ENCODE measurements around the gene EIF4EBP3.

Gene EIF4EBP3

DNA sequence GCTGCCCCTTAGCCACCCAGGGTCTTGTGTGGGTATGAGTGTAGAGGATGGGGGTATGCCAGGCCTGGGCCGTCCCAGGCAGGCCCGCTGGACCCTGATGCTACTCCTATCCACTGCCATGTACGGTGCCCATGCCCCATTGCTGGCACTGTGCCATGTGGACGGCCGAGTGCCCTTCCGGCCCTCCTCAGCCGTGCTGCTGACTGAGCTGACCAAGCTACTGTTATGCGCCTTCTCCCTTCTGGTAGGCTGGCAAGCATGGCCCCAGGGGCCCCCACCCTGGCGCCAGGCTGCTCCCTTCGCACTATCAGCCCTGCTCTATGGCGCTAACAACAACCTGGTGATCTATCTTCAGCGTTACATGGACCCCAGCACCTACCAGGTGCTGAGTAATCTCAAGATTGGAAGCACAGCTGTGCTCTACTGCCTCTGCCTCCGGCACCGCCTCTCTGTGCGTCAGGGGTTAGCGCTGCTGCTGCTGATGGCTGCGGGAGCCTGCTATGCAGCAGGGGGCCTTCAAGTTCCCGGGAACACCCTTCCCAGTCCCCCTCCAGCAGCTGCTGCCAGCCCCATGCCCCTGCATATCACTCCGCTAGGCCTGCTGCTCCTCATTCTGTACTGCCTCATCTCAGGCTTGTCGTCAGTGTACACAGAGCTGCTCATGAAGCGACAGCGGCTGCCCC is 19.8 kb downstream of the EIF4EBP3 start:
- Histone ChIP-seq H3K4me1 (ENCODE audit: control insufficient read depth, insufficient read depth, low read length) (peaks cover 4% of the 10 kb centered on the region; the same call in 1 of the 2 replicates), H3K9ac (ENCODE audit: low read depth, low read length) (no peak overlapping the region), H3K27ac (ENCODE audit: low read depth, low read length) (no peak overlapping the region), H3K4me3 (ENCODE audit: low read depth, low read length) (no peak overlapping the region), H3K36me3 (ENCODE audit: control insufficient read depth, insufficient read depth, low read length) (peaks cover 26% of the 10 kb centered on the region), H3K9me3 (ENCODE audit: control insufficient read depth, insufficient read depth, low read length) (no peaks in the 10 kb centered on the region), H3K27me3 (ENCODE audit: control insufficient read depth, insufficient read depth, low read length) (no peaks in the 10 kb centered on the region)

DNA sequence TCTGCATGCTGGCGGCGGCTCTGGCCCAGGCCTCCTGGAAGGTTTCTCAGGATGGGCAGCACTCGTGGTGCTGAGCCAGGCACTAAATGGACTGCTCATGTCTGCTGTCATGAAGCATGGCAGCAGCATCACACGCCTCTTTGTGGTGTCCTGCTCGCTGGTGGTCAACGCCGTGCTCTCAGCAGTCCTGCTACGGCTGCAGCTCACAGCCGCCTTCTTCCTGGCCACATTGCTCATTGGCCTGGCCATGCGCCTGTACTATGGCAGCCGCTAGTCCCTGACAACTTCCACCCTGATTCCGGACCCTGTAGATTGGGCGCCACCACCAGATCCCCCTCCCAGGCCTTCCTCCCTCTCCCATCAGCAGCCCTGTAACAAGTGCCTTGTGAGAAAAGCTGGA is 20.4 kb downstream of the EIF4EBP3 start:
- no peaks in the 10 kb centered on the region for H3K27me3 ChIP-seq (ENCODE audit: control insufficient read depth, insufficient read depth, low read length)
- H3K4me1 ChIP-seq (ENCODE audit: control insufficient read depth, insufficient read depth, low read length), result peaks cover 4% of the 10 kb centered on the region; the same call in 1 of the 2 replicates
- no peak overlapping the region for H3K4me3 ChIP-seq (ENCODE audit: low read depth, low read length)
- no peak overlapping the region for H3K27ac ChIP-seq (ENCODE audit: low read depth, low read length)
- H3K9ac ChIP-seq (ENCODE audit: low read depth, low read length), result no peak overlapping the region
- peaks cover 26% of the 10 kb centered on the region for H3K36me3 ChIP-seq (ENCODE audit: control insufficient read depth, insufficient read depth, low read length)
- no peaks in the 10 kb centered on the region for H3K9me3 ChIP-seq (ENCODE audit: control insufficient read depth, insufficient read depth, low read length)

GRCh38 chr5:140568443-140569063 is 21.1 kb downstream of the EIF4EBP3 start:
- Histone ChIP-seq H3K4me1 (ENCODE audit: control insufficient read depth, insufficient read depth, low read length) (peaks cover 4% of the 10 kb centered on the region; the same call in 1 of the 2 replicates), H3K4me3 (ENCODE audit: low read depth, low read length) (no peak overlapping the region), H3K27ac (ENCODE audit: low read depth, low read length) (no peak overlapping the region), H3K27me3 (ENCODE audit: control insufficient read depth, insufficient read depth, low read length) (no peaks in the 10 kb centered on the region), H3K36me3 (ENCODE audit: control insufficient read depth, insufficient read depth, low read length) (peaks cover 26% of the 10 kb centered on the region), H3K9me3 (ENCODE audit: control insufficient read depth, insufficient read depth, low read length) (no peaks in the 10 kb centered on the region), H3K9ac (ENCODE audit: low read depth, low read length) (no peak overlapping the region)

- no peaks in the 10 kb centered on the region for H3K27me3 ChIP-seq (ENCODE audit: control insufficient read depth, insufficient read depth, low read length)
- H3K4me3 ChIP-seq (ENCODE audit: low read depth, low read length), result no peak overlapping the region
- H3K9me3 ChIP-seq (ENCODE audit: control insufficient read depth, insufficient read depth, low read length), result no peaks in the 10 kb centered on the region
- H3K4me1 ChIP-seq (ENCODE audit: control insufficient read depth, insufficient read depth, low read length), result peaks cover 4% of the 10 kb centered on the region; the same call in 1 of the 2 replicates
- H3K36me3 ChIP-seq (ENCODE audit: control insufficient read depth, insufficient read depth, low read length), result peaks cover 26% of the 10 kb centered on the region
- no peak overlapping the region for H3K9ac ChIP-seq (ENCODE audit: low read depth, low read length)
- no peak overlapping the region for H3K27ac ChIP-seq (ENCODE audit: low read depth, low read length)
Observed at GRCh38 chr5:140569197-140569596, 21.7 kb downstream of the EIF4EBP3 start.

DNA sequence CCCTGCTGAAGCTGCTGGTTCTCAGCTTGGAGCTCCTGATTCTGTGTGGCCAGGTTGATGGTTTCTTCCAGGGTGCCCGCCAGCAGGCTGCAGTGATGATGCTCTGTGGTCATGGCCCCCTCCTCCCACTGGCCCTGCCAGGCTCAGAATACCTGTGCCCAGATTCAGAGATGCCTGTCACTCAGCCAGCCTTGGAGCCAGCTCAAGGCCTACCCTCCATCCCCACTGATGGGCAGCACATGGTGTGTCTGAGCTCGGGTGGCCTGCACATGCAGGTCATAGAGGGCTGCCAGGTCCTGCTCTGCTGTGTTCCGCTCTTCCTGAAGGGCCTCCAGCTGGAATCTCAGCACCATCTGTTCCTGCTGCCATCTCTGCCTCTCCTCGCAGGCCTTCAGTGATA is 22.6 kb downstream of the EIF4EBP3 start:
- Histone ChIP-seq H3K4me3 (ENCODE audit: low read depth, low read length) (no peak overlapping the region), H3K27ac (ENCODE audit: low read depth, low read length) (no peak overlapping the region), H3K9me3 (ENCODE audit: control insufficient read depth, insufficient read depth, low read length) (no peaks in the 10 kb centered on the region), H3K36me3 (ENCODE audit: control insufficient read depth, insufficient read depth, low read length) (peaks cover 26% of the 10 kb centered on the region), H3K9ac (ENCODE audit: low read depth, low read length) (no peak overlapping the region), H3K27me3 (ENCODE audit: control insufficient read depth, insufficient read depth, low read length) (no peaks in the 10 kb centered on the region), H3K4me1 (ENCODE audit: control insufficient read depth, insufficient read depth, low read length) (peaks cover 4% of the 10 kb centered on the region; the same call in 1 of the 2 replicates)

- Histone ChIP-seq H3K9me3 (ENCODE audit: control insufficient read depth, insufficient read depth, low read length) (no peaks in the 10 kb centered on the region), H3K4me1 (ENCODE audit: control insufficient read depth, insufficient read depth, low read length) (peaks cover 1% of the 10 kb centered on the region; the same call in 1 of the 2 replicates), H3K9ac (ENCODE audit: low read depth, low read length) (no peak overlapping the region), H3K27ac (ENCODE audit: low read depth, low read length) (no peak overlapping the region), H3K36me3 (ENCODE audit: control insufficient read depth, insufficient read depth, low read length) (peaks cover 26% of the 10 kb centered on the region), H3K4me3 (ENCODE audit: low read depth, low read length) (no peak overlapping the region), H3K27me3 (ENCODE audit: control insufficient read depth, insufficient read depth, low read length) (no peaks in the 10 kb centered on the region)
Observed at GRCh38 chr5:140570488-140570887, 23.0 kb downstream of the EIF4EBP3 start.

- no peak overlapping the region for H3K27ac ChIP-seq (ENCODE audit: low read depth, low read length)
- no peaks in the 10 kb centered on the region for H3K27me3 ChIP-seq (ENCODE audit: control insufficient read depth, insufficient read depth, low read length)
- no peak overlapping the region for H3K4me3 ChIP-seq (ENCODE audit: low read depth, low read length)
- no peak overlapping the region for H3K9ac ChIP-seq (ENCODE audit: low read depth, low read length)
- no peaks in the 10 kb centered on the region for H3K4me1 ChIP-seq (ENCODE audit: control insufficient read depth, insufficient read depth, low read length)
- peaks cover 22% of the 10 kb centered on the region for H3K36me3 ChIP-seq (ENCODE audit: control insufficient read depth, insufficient read depth, low read length)
- H3K9me3 ChIP-seq (ENCODE audit: control insufficient read depth, insufficient read depth, low read length), result no peaks in the 10 kb centered on the region
Observed at GRCh38 chr5:140571105-140571504, 23.6 kb downstream of the EIF4EBP3 start.

DNA sequence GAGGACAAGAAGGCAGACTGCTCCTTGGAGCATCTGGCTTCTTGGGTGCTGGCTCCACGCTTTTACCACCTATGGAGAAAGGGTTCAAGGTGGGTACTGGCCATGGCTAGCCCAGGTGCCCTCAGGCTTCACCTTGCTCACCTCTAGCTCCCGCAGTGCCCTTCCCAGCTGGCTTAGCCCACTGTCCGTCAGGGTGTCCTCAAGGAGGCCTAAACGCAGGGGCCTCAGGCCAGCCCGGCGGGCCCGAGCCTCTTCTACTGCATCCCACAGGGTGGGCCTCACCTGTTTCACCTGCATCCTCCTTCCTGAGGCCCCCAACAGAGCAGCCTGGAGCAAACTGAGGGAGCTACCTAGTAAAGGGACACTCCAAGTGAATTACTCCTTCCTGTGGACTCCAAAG is 26.2 kb downstream of the EIF4EBP3 start:
- Histone ChIP-seq H3K36me3 (ENCODE audit: control insufficient read depth, insufficient read depth, low read length) (no peaks in the 10 kb centered on the region), H3K9ac (ENCODE audit: low read depth, low read length) (no peak overlapping the region)

GRCh38 chr5:140574165-140574564 is 26.7 kb downstream of the EIF4EBP3 start:
- Histone ChIP-seq H3K4me3 (ENCODE audit: low read depth, low read length) (no peak overlapping the region), H3K27ac (ENCODE audit: low read depth, low read length) (no peak overlapping the region), H3K4me1 (ENCODE audit: control insufficient read depth, insufficient read depth, low read length) (no peaks in the 10 kb centered on the region), H3K36me3 (ENCODE audit: control insufficient read depth, insufficient read depth, low read length) (no peaks in the 10 kb centered on the region), H3K9ac (ENCODE audit: low read depth, low read length) (no peak overlapping the region), H3K27me3 (ENCODE audit: control insufficient read depth, insufficient read depth, low read length) (no peaks in the 10 kb centered on the region), H3K9me3 (ENCODE audit: control insufficient read depth, insufficient read depth, low read length) (no peaks in the 10 kb centered on the region)

More for the DNA sequence above, 26.2 kb downstream of the EIF4EBP3 start:
- H3K9me3 ChIP-seq (ENCODE audit: control insufficient read depth, insufficient read depth, low read length), result no peaks in the 10 kb centered on the region
- H3K27ac ChIP-seq (ENCODE audit: low read depth, low read length), result no peak overlapping the region
- H3K4me1 ChIP-seq (ENCODE audit: control insufficient read depth, insufficient read depth, low read length), result no peaks in the 10 kb centered on the region
- H3K4me3 ChIP-seq (ENCODE audit: low read depth, low read length), result no peak overlapping the region
- no peaks in the 10 kb centered on the region for H3K27me3 ChIP-seq (ENCODE audit: control insufficient read depth, insufficient read depth, low read length)

DNA sequence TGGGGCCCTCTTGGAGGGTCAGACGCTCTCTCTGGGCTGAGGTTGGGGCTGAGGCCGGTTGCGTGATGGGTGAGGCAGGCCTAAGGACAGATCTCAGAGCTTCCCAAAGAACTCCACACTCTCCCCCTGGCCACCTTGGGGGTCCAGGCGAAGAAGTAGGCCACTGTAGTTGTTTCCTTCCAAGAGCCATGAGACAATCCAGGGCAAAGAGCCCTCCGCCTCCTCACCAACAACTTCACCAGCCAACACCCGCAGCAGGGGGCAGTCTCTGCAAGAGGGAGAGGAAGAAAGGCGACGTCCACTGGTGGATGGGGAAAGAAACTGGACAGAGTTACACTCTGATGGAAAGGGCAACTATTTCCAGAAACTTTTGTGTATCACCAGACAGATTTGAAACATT is 27.8 kb downstream of the EIF4EBP3 start:
- Histone ChIP-seq H3K4me1 (ENCODE audit: control insufficient read depth, insufficient read depth, low read length) (no peaks in the 10 kb centered on the region), H3K36me3 (ENCODE audit: control insufficient read depth, insufficient read depth, low read length) (no peaks in the 10 kb centered on the region), H3K27ac (ENCODE audit: low read depth, low read length) (no peak overlapping the region), H3K27me3 (ENCODE audit: control insufficient read depth, insufficient read depth, low read length) (no peaks in the 10 kb centered on the region), H3K4me3 (ENCODE audit: low read depth, low read length) (no peak overlapping the region), H3K9ac (ENCODE audit: low read depth, low read length) (no peak overlapping the region), H3K9me3 (ENCODE audit: control insufficient read depth, insufficient read depth, low read length) (no peaks in the 10 kb centered on the region)

DNA sequence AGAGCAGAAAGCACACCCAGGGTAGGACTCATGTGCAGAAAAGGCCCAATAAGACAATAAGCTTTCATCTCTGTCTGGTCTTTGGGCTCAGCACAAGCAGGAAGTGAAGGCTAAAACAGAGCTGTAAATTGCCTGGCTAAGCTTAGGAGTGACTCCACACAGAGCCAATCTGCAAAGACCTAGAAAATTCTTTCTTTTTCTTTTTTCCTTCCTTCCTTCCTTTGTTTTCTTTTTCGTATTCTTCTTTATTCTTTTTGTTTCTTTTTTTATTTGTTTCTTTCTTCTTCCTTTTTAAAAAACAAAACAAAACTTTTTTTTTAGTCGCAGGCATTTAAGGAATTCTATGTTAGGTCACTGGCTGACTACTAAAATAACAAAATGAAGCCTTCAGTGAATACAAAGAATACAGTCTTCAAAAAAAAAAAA is 29.3 kb downstream of the EIF4EBP3 start:
- Histone ChIP-seq H3K27me3 (ENCODE audit: control insufficient read depth, insufficient read depth, low read length) (no peaks in the 10 kb centered on the region), H3K27ac (ENCODE audit: low read depth, low read length) (no peak overlapping the region), H3K9ac (ENCODE audit: low read depth, low read length) (no peak overlapping the region), H3K4me3 (ENCODE audit: low read depth, low read length) (no peak overlapping the region), H3K4me1 (ENCODE audit: control insufficient read depth, insufficient read depth, low read length) (no peaks in the 10 kb centered on the region), H3K36me3 (ENCODE audit: control insufficient read depth, insufficient read depth, low read length) (no peaks in the 10 kb centered on the region), H3K9me3 (ENCODE audit: control insufficient read depth, insufficient read depth, low read length) (no peaks in the 10 kb centered on the region)
